Ishikawa (cell line): Measurements from ENCODE around the gene TIMP2.

Experiments used
- CEBPB ChIP-seq: IDR thresholded peaks from 2 replicates; pipeline ENCODE4 v1.6.1; 2012
- CREB1 ChIP-seq: IDR thresholded peaks from 2 replicates; pipeline ENCODE4 v1.6.1; 2012; ENCODE audit warnings: low read depth
- EGR1 ChIP-seq: IDR thresholded peaks from 2 replicates; pipeline ENCODE4 v1.6.1; 2012
- EP300 ChIP-seq: IDR thresholded peaks from 2 replicates; pipeline ENCODE4 v1.6.1; 2012; ENCODE audit warnings: borderline replicate concordance
- FOXM1 ChIP-seq: IDR thresholded peaks from 2 replicates; pipeline ENCODE4 v1.6.1; 2012; ENCODE audit warnings: low read depth, borderline replicate concordance
- MAX ChIP-seq: IDR thresholded peaks from 2 replicates; pipeline ENCODE4 v1.6.1; 2012
- NFIC ChIP-seq: IDR thresholded peaks from 2 replicates; pipeline ENCODE4 v1.6.1; 2012
- RAD21 ChIP-seq: IDR thresholded peaks from 2 replicates; pipeline ENCODE4 v1.6.1; 2012; ENCODE audit warnings: low read depth
- REST ChIP-seq: IDR thresholded peaks from 2 replicates; pipeline ENCODE4 v1.6.1; 2012; ENCODE audit warnings: low read depth, mild to moderate bottlenecking
- TAF1 ChIP-seq: IDR thresholded peaks from 2 replicates; pipeline ENCODE4 v1.6.1; 2012; ENCODE audit warnings: low read depth, mild to moderate bottlenecking
- TCF12 ChIP-seq: IDR thresholded peaks from 2 replicates; pipeline ENCODE4 v1.6.1; 2012; ENCODE audit warnings: low read depth
- TEAD4 ChIP-seq: IDR thresholded peaks from 2 replicates; pipeline ENCODE4 v1.6.1; 2012
- USF1 ChIP-seq: IDR thresholded peaks from 2 replicates; pipeline ENCODE4 v1.6.1; 2012
- YY1 ChIP-seq: IDR thresholded peaks from 2 replicates; pipeline ENCODE4 v1.6.1; 2012; ENCODE audit warnings: low read depth
- ZBTB7A ChIP-seq: IDR thresholded peaks from 2 replicates; pipeline ENCODE4 v1.6.1; 2012; ENCODE audit warnings: low read depth

The TIMP2 gene

GRCh38 chr17:78872486-78872885 is 52.7 kb downstream of the TIMP2 start:
- TF ChIP-seq EP300 (no peak), CREB1 (no peak), YY1 (no peak), USF1 (no peak), RAD21 (no peak)

- TF ChIP-seq TEAD4 = no peak
- no peak for TF ChIP-seq USF1
- no peak for TF ChIP-seq REST
Observed at GRCh38 chr17:78870621-78871020, 54.6 kb downstream of the TIMP2 start.

GRCh38 chr17:78868391-78868790 is 56.8 kb downstream of the TIMP2 start:
- no peak for TF ChIP-seq TAF1
- no peak for TF ChIP-seq YY1

- TF ChIP-seq TAF1 (no peak), RAD21 (peak; percentile 94)
Observed at GRCh38 chr17:78865682-78866390, 59.4 kb downstream of the TIMP2 start.

- TF ChIP-seq TAF1 (no peak), USF1 (no peak), NFIC (no peak), TCF12 (no peak), EGR1 (no peak)
Observed at GRCh38 chr17:78864117-78864516, 61.1 kb downstream of the TIMP2 start.

GRCh38 chr17:78862073-78863023 is 62.8 kb downstream of the TIMP2 start:
- no peak for TF ChIP-seq TEAD4
- peak; percentile 74 for TF ChIP-seq USF1
- no peak for TF ChIP-seq RAD21
- TF ChIP-seq CEBPB = no peak
- TF ChIP-seq NFIC = peak; percentile 12; the same call in 1 of the 2 replicates
- TF ChIP-seq MAX = peak; percentile 95
- no peak for TF ChIP-seq CREB1
- no peak for TF ChIP-seq REST
- TF ChIP-seq FOXM1 = no peak; the same call in 1 of the 2 replicates
- no peak for TF ChIP-seq EGR1
- TF ChIP-seq TAF1 = no peak
- TF ChIP-seq TCF12 = 0 out of 2 replicates have a peak, but pooled peaks have one; percentile 41
- no peak for TF ChIP-seq EP300
- no peak for TF ChIP-seq ZBTB7A
- no peak for TF ChIP-seq YY1
